NCI-H82 (cell line): ENCODE data around the gene ABCC10.
A peak's percentile ranks its signal among the peaks of the same experiment; 100 is the strongest.
"Not testable (repeated sequence)": the region's sequence is repeated elsewhere in the genome, so short reads cannot be mapped to it uniquely, and the experiment has no call there.

Experiments
- DNase-seq: peaks from one replicate; lab custom pipeline; 2025; lab: John Stamatoyannopoulos, UW

Gene ABCC10

GRCh38 chr6:43427406-43428111 lies at the start of gene ABCC10:
TSS of gene ABCC10 (plus strand) at chr6:43427541. CDS start at chr6:43427979, 438 bp downstream.
- DNase-seq, result peak; percentile 98

- no peak for DNase-seq
Measured at GRCh38 chr6:43377710-43378229, 49.6 kb upstream of the ABCC10 start.

- DNase-seq, result peak; percentile 59
Measured at GRCh38 chr6:43378631-43379030, 48.7 kb upstream of the ABCC10 start.

GRCh38 chr6:43380858-43381257 lies 46.5 kb upstream of the ABCC10 start:
- not testable (repeated sequence) for DNase-seq

- DNase-seq, result no peak
Measured at GRCh38 chr6:43383021-43383667, 44.2 kb upstream of the ABCC10 start.

GRCh38 chr6:43386492-43386891 lies 40.8 kb upstream of the ABCC10 start:
- peak; percentile 51 for DNase-seq

- DNase-seq, result peak; percentile 35
Measured at GRCh38 chr6:43389730-43390295, 37.5 kb upstream of the ABCC10 start.

GRCh38 chr6:43390753-43391439 lies 36.4 kb upstream of the ABCC10 start:
- not testable (repeated sequence) for DNase-seq

- DNase-seq, result no peak
Measured at GRCh38 chr6:43391440-43392031, 35.8 kb upstream of the ABCC10 start.

GRCh38 chr6:43393133-43393532 lies 34.2 kb upstream of the ABCC10 start:
- not testable (repeated sequence) for DNase-seq

GRCh38 chr6:43393602-43394001 lies 33.7 kb upstream of the ABCC10 start:
- DNase-seq, result no peak

- peak; percentile 19 for DNase-seq
Measured at GRCh38 chr6:43394982-43395381, 32.4 kb upstream of the ABCC10 start.

GRCh38 chr6:43395776-43396175 lies 31.6 kb upstream of the ABCC10 start:
- no peak for DNase-seq

- no peak for DNase-seq
Measured at GRCh38 chr6:43396408-43397149, 30.8 kb upstream of the ABCC10 start.

- no peak for DNase-seq
Measured at GRCh38 chr6:43399932-43400487, 27.3 kb upstream of the ABCC10 start.

GRCh38 chr6:43401730-43402129 lies 25.6 kb upstream of the ABCC10 start:
- DNase-seq, result no peak

- DNase-seq, result peak; percentile 31
Measured at GRCh38 chr6:43402820-43403219, 24.5 kb upstream of the ABCC10 start.

- DNase-seq, result no peak
Measured at GRCh38 chr6:43405354-43405753, 22.0 kb upstream of the ABCC10 start.

GRCh38 chr6:43407296-43407695 lies 20.0 kb upstream of the ABCC10 start:
- DNase-seq, result no peak

- DNase-seq, result no peak
Measured at GRCh38 chr6:43408259-43408658, 19.1 kb upstream of the ABCC10 start.

- DNase-seq, result not testable (repeated sequence)
Measured at GRCh38 chr6:43410776-43411175, 16.6 kb upstream of the ABCC10 start.
